Measurements from ENCODE around the gene SDC1. TPM values are rescaled to one million over a fixed set of nuclear protein-coding genes. Genes with fewer than 3 reads are reported as not detected.

SDC1 gene
- total and polyA plus RNA-seq, 2 of the 8 experiments (the other 6 are each of a cell fraction or from before 2014, with no cell fraction given) = 45.3 to 73.3 TPM

- TF ChIP-seq, protein P1, sequence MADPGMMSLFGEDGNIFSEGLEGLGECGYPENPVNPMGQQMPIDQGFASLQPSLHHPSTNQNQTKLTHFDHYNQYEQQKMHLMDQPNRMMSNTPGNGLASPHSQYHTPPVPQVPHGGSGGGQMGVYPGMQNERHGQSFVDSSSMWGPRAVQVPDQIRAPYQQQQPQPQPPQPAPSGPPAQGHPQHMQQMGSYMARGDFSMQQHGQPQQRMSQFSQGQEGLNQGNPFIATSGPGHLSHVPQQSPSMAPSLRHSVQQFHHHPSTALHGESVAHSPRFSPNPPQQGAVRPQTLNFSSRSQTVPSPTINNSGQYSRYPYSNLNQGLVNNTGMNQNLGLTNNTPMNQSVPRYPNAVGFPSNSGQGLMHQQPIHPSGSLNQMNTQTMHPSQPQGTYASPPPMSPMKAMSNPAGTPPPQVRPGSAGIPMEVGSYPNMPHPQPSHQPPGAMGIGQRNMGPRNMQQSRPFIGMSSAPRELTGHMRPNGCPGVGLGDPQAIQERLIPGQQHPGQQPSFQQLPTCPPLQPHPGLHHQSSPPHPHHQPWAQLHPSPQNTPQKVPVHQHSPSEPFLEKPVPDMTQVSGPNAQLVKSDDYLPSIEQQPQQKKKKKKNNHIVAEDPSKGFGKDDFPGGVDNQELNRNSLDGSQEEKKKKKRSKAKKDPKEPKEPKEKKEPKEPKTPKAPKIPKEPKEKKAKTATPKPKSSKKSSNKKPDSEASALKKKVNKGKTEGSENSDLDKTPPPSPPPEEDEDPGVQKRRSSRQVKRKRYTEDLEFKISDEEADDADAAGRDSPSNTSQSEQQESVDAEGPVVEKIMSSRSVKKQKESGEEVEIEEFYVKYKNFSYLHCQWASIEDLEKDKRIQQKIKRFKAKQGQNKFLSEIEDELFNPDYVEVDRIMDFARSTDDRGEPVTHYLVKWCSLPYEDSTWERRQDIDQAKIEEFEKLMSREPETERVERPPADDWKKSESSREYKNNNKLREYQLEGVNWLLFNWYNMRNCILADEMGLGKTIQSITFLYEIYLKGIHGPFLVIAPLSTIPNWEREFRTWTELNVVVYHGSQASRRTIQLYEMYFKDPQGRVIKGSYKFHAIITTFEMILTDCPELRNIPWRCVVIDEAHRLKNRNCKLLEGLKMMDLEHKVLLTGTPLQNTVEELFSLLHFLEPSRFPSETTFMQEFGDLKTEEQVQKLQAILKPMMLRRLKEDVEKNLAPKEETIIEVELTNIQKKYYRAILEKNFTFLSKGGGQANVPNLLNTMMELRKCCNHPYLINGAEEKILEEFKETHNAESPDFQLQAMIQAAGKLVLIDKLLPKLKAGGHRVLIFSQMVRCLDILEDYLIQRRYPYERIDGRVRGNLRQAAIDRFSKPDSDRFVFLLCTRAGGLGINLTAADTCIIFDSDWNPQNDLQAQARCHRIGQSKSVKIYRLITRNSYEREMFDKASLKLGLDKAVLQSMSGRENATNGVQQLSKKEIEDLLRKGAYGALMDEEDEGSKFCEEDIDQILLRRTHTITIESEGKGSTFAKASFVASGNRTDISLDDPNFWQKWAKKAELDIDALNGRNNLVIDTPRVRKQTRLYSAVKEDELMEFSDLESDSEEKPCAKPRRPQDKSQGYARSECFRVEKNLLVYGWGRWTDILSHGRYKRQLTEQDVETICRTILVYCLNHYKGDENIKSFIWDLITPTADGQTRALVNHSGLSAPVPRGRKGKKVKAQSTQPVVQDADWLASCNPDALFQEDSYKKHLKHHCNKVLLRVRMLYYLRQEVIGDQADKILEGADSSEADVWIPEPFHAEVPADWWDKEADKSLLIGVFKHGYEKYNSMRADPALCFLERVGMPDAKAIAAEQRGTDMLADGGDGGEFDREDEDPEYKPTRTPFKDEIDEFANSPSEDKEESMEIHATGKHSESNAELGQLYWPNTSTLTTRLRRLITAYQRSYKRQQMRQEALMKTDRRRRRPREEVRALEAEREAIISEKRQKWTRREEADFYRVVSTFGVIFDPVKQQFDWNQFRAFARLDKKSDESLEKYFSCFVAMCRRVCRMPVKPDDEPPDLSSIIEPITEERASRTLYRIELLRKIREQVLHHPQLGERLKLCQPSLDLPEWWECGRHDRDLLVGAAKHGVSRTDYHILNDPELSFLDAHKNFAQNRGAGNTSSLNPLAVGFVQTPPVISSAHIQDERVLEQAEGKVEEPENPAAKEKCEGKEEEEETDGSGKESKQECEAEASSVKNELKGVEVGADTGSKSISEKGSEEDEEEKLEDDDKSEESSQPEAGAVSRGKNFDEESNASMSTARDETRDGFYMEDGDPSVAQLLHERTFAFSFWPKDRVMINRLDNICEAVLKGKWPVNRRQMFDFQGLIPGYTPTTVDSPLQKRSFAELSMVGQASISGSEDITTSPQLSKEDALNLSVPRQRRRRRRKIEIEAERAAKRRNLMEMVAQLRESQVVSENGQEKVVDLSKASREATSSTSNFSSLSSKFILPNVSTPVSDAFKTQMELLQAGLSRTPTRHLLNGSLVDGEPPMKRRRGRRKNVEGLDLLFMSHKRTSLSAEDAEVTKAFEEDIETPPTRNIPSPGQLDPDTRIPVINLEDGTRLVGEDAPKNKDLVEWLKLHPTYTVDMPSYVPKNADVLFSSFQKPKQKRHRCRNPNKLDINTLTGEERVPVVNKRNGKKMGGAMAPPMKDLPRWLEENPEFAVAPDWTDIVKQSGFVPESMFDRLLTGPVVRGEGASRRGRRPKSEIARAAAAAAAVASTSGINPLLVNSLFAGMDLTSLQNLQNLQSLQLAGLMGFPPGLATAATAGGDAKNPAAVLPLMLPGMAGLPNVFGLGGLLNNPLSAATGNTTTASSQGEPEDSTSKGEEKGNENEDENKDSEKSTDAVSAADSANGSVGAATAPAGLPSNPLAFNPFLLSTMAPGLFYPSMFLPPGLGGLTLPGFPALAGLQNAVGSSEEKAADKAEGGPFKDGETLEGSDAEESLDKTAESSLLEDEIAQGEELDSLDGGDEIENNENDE (IDR thresholded peaks at IDR 0.05; ENCODE audit: insufficient replicate concordance, low read length) = no peak
- no peak for TF ChIP-seq SAP30 (IDR thresholded peaks at IDR 0.05; ENCODE audit: insufficient read depth, insufficient replicate concordance, low read length)
- no peak for TF ChIP-seq RXRA (IDR thresholded peaks at IDR 0.05; ENCODE audit: insufficient read depth, low read depth, low read length)
- TF ChIP-seq E2F6 (IDR thresholded peaks at IDR 0.05) = no peak
- TF ChIP-seq PHF8 (conservative IDR thresholded peaks at IDR 0.05; ENCODE audit: low read depth, low read length) = no peak
- TF ChIP-seq JUN (IDR thresholded peaks at IDR 0.05; ENCODE audit: low read depth, low read length) = no peak
- TF ChIP-seq RNF2 (IDR thresholded peaks at IDR 0.05; ENCODE audit: borderline replicate concordance, low read depth, low read length, missing control alignments, poor library complexity, severe bottlenecking) = no peak
These were observed 68.1 kb downstream of the SDC1 start (continued) for GRCh38 chr2:20156836-20157192.
